ENCODE results near the gene GIGYF2.

The GIGYF2 gene

GRCh38 chr2:232697059-232697806, at the start of gene GIGYF2:
Gene GIGYF2 (plus strand): TSS chr2:232697331. CDS start chr2:232735198, 37,867 bp downstream.
- Histone ChIP-seq H3K36me3 (ENCODE audit: insufficient read depth, low read length) (no peaks in the 10 kb centered on the region), H3K9ac (ENCODE audit: low read depth, low read length) (peak within 1 kb of the TSS; percentile 74), H3K9me3 (ENCODE audit: control insufficient read depth, insufficient read depth, low read length) (no peaks in the 10 kb centered on the region), H3K4me1 (ENCODE audit: insufficient read depth, low read length) (peaks cover 9% of the 10 kb centered on the region; the same call in 1 of the 2 replicates)

- H3K36me3 ChIP-seq (ENCODE audit: insufficient read depth, low read length): no peaks in the 10 kb centered on the region
- H3K9ac ChIP-seq (ENCODE audit: low read depth, low read length): no peak overlapping the region
- peaks cover 12% of the 10 kb centered on the region for H3K4me1 ChIP-seq (ENCODE audit: insufficient read depth, low read length)
- H3K9me3 ChIP-seq (ENCODE audit: control insufficient read depth, insufficient read depth, low read length): no peaks in the 10 kb centered on the region
These were observed 48.1 kb upstream of the GIGYF2 start for GRCh38 chr2:232649033-232649432.

GRCh38 chr2:232652505-232652851, 44.7 kb upstream of the GIGYF2 start:
- peaks cover 12% of the 10 kb centered on the region for H3K4me1 ChIP-seq (ENCODE audit: insufficient read depth, low read length)
- no peaks in the 10 kb centered on the region for H3K9me3 ChIP-seq (ENCODE audit: control insufficient read depth, insufficient read depth, low read length)
- H3K36me3 ChIP-seq (ENCODE audit: insufficient read depth, low read length): no peaks in the 10 kb centered on the region
- no peak overlapping the region for H3K9ac ChIP-seq (ENCODE audit: low read depth, low read length)

- H3K9ac ChIP-seq (ENCODE audit: low read depth, low read length): no peak overlapping the region
- H3K4me1 ChIP-seq (ENCODE audit: insufficient read depth, low read length): peaks cover 12% of the 10 kb centered on the region
- no peaks in the 10 kb centered on the region for H3K9me3 ChIP-seq (ENCODE audit: control insufficient read depth, insufficient read depth, low read length)
- no peaks in the 10 kb centered on the region for H3K36me3 ChIP-seq (ENCODE audit: insufficient read depth, low read length)
These were observed 43.7 kb upstream of the GIGYF2 start for GRCh38 chr2:232653441-232653840.

DNA sequence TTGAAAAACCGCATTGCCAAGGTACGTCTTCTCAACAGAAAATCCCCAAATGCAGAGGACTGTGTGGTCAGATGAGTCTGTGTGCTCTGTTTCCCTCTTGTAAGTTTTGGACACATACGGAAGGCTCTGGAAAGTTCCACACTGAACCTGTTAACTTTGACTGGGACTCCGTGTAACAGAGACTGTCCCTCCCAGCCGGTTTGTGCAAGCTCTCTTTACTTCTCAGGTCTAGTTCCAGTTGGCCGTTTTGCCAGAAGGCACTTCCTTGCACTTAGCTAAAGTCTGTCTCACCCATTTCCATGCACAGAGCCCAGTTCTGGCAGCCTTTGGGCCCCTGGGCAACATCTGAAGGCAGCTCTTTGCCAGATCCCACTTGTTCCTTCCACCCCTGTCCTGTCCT, 41.7 kb upstream of the GIGYF2 start:
- H3K4me1 ChIP-seq (ENCODE audit: insufficient read depth, low read length): peaks cover 12% of the 10 kb centered on the region
- no peak overlapping the region for H3K9ac ChIP-seq (ENCODE audit: low read depth, low read length)
- H3K9me3 ChIP-seq (ENCODE audit: control insufficient read depth, insufficient read depth, low read length): no peaks in the 10 kb centered on the region
- no peaks in the 10 kb centered on the region for H3K36me3 ChIP-seq (ENCODE audit: insufficient read depth, low read length)

GRCh38 chr2:232658217-232658785, 38.8 kb upstream of the GIGYF2 start:
- no peaks in the 10 kb centered on the region for H3K36me3 ChIP-seq (ENCODE audit: insufficient read depth, low read length)
- no peaks in the 10 kb centered on the region for H3K9me3 ChIP-seq (ENCODE audit: control insufficient read depth, insufficient read depth, low read length)
- H3K4me1 ChIP-seq (ENCODE audit: insufficient read depth, low read length): no peaks in the 10 kb centered on the region; the same call in 1 of the 2 replicates
- no peak overlapping the region for H3K9ac ChIP-seq (ENCODE audit: low read depth, low read length)

GRCh38 chr2:232659359-232659758, 37.8 kb upstream of the GIGYF2 start:
- H3K9me3 ChIP-seq (ENCODE audit: control insufficient read depth, insufficient read depth, low read length): no peaks in the 10 kb centered on the region
- no peaks in the 10 kb centered on the region; the same call in 1 of the 2 replicates for H3K4me1 ChIP-seq (ENCODE audit: insufficient read depth, low read length)
- H3K9ac ChIP-seq (ENCODE audit: low read depth, low read length): no peak overlapping the region
- no peaks in the 10 kb centered on the region for H3K36me3 ChIP-seq (ENCODE audit: insufficient read depth, low read length)

- no peak overlapping the region for H3K9ac ChIP-seq (ENCODE audit: low read depth, low read length)
- no peaks in the 10 kb centered on the region for H3K9me3 ChIP-seq (ENCODE audit: control insufficient read depth, insufficient read depth, low read length)
- no peaks in the 10 kb centered on the region for H3K4me1 ChIP-seq (ENCODE audit: insufficient read depth, low read length)
- H3K36me3 ChIP-seq (ENCODE audit: insufficient read depth, low read length): no peaks in the 10 kb centered on the region
These were observed 34.5 kb upstream of the GIGYF2 start for GRCh38 chr2:232662486-232663260.

- Histone ChIP-seq H3K36me3 (ENCODE audit: insufficient read depth, low read length) (no peaks in the 10 kb centered on the region), H3K9ac (ENCODE audit: low read depth, low read length) (no peak overlapping the region), H3K4me1 (ENCODE audit: insufficient read depth, low read length) (no peaks in the 10 kb centered on the region), H3K9me3 (ENCODE audit: control insufficient read depth, insufficient read depth, low read length) (no peaks in the 10 kb centered on the region)
These were observed 30.9 kb upstream of the GIGYF2 start for GRCh38 chr2:232666051-232666805.

DNA sequence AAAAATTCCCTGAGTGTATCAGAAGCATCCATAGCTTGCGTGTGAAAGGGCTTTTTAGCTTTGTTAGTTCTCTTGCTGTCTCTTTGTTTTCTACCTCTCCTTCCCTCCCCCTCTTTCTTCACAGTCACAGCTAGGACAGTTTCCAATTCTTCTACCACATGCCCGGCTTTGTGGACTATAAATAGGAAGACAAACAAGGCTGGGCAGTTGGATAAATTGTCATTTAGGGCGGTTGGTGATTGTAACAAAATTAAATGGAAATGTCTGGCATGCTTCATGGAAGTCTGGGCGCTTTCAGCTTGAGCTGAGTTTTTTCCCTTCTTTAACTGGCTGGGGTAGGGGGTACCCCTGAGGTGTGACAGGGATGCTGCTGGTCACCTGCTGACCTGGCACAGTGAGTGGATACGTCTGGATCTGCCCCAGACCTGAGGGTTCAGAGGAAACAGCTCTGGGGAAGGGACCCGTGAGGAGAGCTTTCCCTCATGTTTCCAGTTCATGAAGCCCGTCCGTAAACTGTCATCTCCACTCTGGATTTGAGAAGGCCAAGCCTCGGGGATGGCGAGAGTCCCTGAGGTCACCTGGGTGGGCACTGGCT, 29.0 kb upstream of the GIGYF2 start:
- H3K36me3 ChIP-seq (ENCODE audit: insufficient read depth, low read length): no peaks in the 10 kb centered on the region
- no peaks in the 10 kb centered on the region for H3K4me1 ChIP-seq (ENCODE audit: insufficient read depth, low read length)
- no peak overlapping the region for H3K9ac ChIP-seq (ENCODE audit: low read depth, low read length)
- no peaks in the 10 kb centered on the region for H3K9me3 ChIP-seq (ENCODE audit: control insufficient read depth, insufficient read depth, low read length)

- Histone ChIP-seq H3K9me3 (ENCODE audit: control insufficient read depth, insufficient read depth, low read length) (no peaks in the 10 kb centered on the region), H3K9ac (ENCODE audit: low read depth, low read length) (no peak overlapping the region), H3K4me1 (ENCODE audit: insufficient read depth, low read length) (no peaks in the 10 kb centered on the region)
These were observed 28.2 kb upstream of the GIGYF2 start for GRCh38 chr2:232668805-232669444.

DNA sequence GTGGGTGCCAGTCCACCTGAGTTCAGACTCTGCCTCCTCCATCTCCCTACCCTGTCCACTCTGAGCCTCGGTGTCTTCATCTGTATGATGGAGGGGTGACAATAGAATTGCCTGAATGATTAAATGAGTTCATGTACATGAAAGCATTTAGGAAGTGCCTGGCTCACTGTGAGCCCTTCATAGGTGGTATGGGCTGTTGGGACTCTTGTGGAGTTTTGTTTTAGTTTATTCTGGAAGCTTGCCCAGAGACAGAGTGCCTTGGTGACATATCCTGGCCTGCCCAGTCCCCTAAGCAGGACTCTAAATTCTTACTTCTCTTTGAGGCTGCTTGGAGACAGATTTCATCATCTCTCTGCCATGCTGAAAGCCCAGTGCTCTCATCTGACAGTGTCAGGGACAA, 24.5 kb upstream of the GIGYF2 start:
- Histone ChIP-seq H3K9ac (ENCODE audit: low read depth, low read length) (no peak overlapping the region), H3K9me3 (ENCODE audit: control insufficient read depth, insufficient read depth, low read length) (no peaks in the 10 kb centered on the region), H3K36me3 (ENCODE audit: insufficient read depth, low read length) (no peaks in the 10 kb centered on the region), H3K4me1 (ENCODE audit: insufficient read depth, low read length) (no peaks in the 10 kb centered on the region)

More at GRCh38 chr2:232668805-232669444, 28.2 kb upstream of the GIGYF2 start:
- H3K36me3 ChIP-seq (ENCODE audit: insufficient read depth, low read length): no peaks in the 10 kb centered on the region

- H3K4me1 ChIP-seq (ENCODE audit: insufficient read depth, low read length): no peaks in the 10 kb centered on the region
- H3K9ac ChIP-seq (ENCODE audit: low read depth, low read length): no peak overlapping the region
- no peaks in the 10 kb centered on the region for H3K9me3 ChIP-seq (ENCODE audit: control insufficient read depth, insufficient read depth, low read length)
- no peaks in the 10 kb centered on the region for H3K36me3 ChIP-seq (ENCODE audit: insufficient read depth, low read length)
These were observed 22.6 kb upstream of the GIGYF2 start for GRCh38 chr2:232674491-232674890.

Data from ES-I3 (cell line).